Fibroblast of lung (primary cell): ENCODE results near the gene SCMH1. TPM values are rescaled to one million over a fixed set of nuclear protein-coding genes. Genes with fewer than 3 reads are reported as not detected.

Experiments
- DNase-seq, 2 donors: peaks; one replicate each; pipeline versions ENCODE4 v3.0.0 to v3.0.0-alpha.2; 2010; ENCODE audit warnings: low read depth in 2 of 2
- H2AFZ ChIP-seq: 2 replicates; pipeline ENCODE4 v1.5.1; 2012; ENCODE audit warnings: low read length, control low read depth, inconsistent platforms
- H3K27ac ChIP-seq: 2 replicates; pipeline ENCODE4 v1.5.1; 2011; ENCODE audit warnings: low read length, control low read depth; ENCODE audit not compliant: insufficient read depth
- H3K27me3 ChIP-seq: 2 replicates; pipeline ENCODE4 v1.5.1; 2011; ENCODE audit warnings: mild to moderate bottlenecking, low read length; ENCODE audit not compliant: control insufficient read depth, insufficient read depth
- H3K36me3 ChIP-seq: 2 replicates; pipeline ENCODE4 v1.5.1; 2011; ENCODE audit warnings: low read length; ENCODE audit not compliant: control insufficient read depth, insufficient read depth
- H3K4me1 ChIP-seq: 2 replicates; pipeline ENCODE4 v1.5.1; 2011; ENCODE audit warnings: low read length; ENCODE audit not compliant: control insufficient read depth, insufficient read depth; ENCODE audit errors: extremely low read depth
- H3K4me2 ChIP-seq: 2 replicates; pipeline ENCODE4 v1.5.1; 2011; ENCODE audit warnings: low read length, control low read depth; ENCODE audit not compliant: insufficient read depth; ENCODE audit errors: extremely low read depth
- H3K4me3 ChIP-seq, 4 experiments: fragments of 200-600 bp in 1 of 4; sonication (generic) in 1 of 4; replicated peaks in 1 of 4; 2 replicates each; pipeline ENCODE4 v1.5.1; 2011 to 2016; ENCODE audit warnings: low read length in 4 of 4, low read depth in 3 of 4, mild to moderate bottlenecking in 3 of 4, control low read depth in 2 of 4, inconsistent platforms in 1 of 4, mixed read lengths in 1 of 4; ENCODE audit not compliant: insufficient read depth in 1 of 4; ENCODE audit errors: control extremely low read depth in 1 of 4
- H3K79me2 ChIP-seq: 2 replicates; pipeline ENCODE4 v1.5.1; 2012; ENCODE audit warnings: mild to moderate bottlenecking, low read length, inconsistent platforms; ENCODE audit not compliant: control insufficient read depth, insufficient read depth
- H3K9ac ChIP-seq: 2 replicates; pipeline ENCODE4 v1.5.1; 2011; ENCODE audit warnings: mild to moderate bottlenecking, low read length, control low read depth; ENCODE audit not compliant: insufficient read depth
- H3K9me3 ChIP-seq: 2 replicates; pipeline ENCODE4 v1.5.1; 2012; ENCODE audit warnings: low read depth, low read length; ENCODE audit not compliant: control insufficient read depth, insufficient read depth
- H4K20me1 ChIP-seq: 2 replicates; pipeline ENCODE4 v1.5.1; 2011; ENCODE audit warnings: low read length; ENCODE audit not compliant: control insufficient read depth, insufficient read depth; ENCODE audit errors: extremely low read depth
- EZH2 ChIP-seq: IDR thresholded peaks from 2 replicates; pipeline ENCODE4 v1.5.1; 2012; ENCODE audit warnings: low read length, control low read depth, mild to moderate bottlenecking; ENCODE audit errors: missing control alignments
- polyA plus RNA-seq, 2 donors: library from polyadenylated mRNA; depleted of rRNA in 1 of 2; stranded (reverse) in 1 of 2; unstranded in 1 of 2; fragments of >200 nt; gene quantifications; 2 replicates each; pipeline ENCODE4 v1.2.1, GENCODE V29; 2011 to 2012; ENCODE audit warnings: missing spikeins in 1 of 2
- total RNA-seq: library from RNA; depleted of rRNA; stranded (reverse); fragments of >200 nt; gene quantifications from 2 replicates; pipeline ENCODE4 v1.2.1, GENCODE V29; 2014
- TF ChIP-seq, protein P1 (sequence below), 2 donors: IDR thresholded peaks in 1 of 2; conservative IDR thresholded peaks in 1 of 2; 1 replicate in 1 of 2; 2 replicates in 1 of 2; pipeline ENCODE4 v1.5.1; 2011 to 2012; ENCODE audit warnings: low read length in 2 of 2, control low read depth in 1 of 2, inconsistent platforms in 1 of 2, low read depth in 1 of 2, mild to moderate bottlenecking in 1 of 2

Gene SCMH1
- total and polyA plus RNA-seq, 2 donors (not counting 1 experiment from before 2014, with no cell fraction given): 20.8 to 24.8 TPM

DNA sequence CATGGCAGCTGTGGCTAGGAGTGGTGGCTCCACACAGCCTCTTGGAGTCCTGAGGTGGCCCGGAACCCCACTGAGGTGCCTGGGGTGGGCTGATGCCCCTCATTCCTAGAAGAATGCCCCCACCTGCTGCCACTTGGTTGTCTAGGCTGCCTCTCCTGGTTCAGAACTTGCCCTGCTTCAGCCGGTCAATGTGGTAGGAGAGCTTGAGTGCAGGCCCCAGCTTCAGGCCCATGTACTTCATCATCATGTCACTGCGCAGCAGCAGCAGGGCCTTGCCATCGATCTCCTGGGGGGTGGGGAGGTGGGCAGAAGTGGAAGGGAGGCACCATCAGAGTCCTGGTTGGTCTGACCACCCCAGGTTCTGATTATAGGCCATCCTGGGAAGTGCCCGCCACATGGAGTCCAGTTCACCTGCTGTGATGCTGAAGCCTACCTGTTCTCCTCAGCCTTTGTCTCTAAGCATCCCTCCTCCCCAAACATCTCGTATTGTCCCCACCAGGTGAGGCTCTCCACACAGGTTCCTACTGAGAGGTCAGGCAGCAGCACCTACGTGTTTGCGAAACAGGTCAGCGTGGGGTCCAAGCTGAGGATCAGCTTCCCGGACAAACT lies 214.0 kb downstream of the SCMH1 start:
- Histone ChIP-seq H3K4me2 (no peak overlapping the region), H4K20me1 (no peaks in the 10 kb centered on the region), H3K79me2 (no peaks in the 10 kb centered on the region), H3K27me3 (no peaks in the 10 kb centered on the region), H2AFZ (no peak overlapping the region), H3K9ac (no peak overlapping the region), H3K9me3 (no peaks in the 10 kb centered on the region), H3K4me3 (no peak overlapping the region), H3K4me1 (no peaks in the 10 kb centered on the region), H3K27ac (no peak overlapping the region), H3K36me3 (peaks cover 4% of the 10 kb centered on the region)
- DNase-seq: no peak
- no peak for TF ChIP-seq EZH2
- TF ChIP-seq, protein P1, sequence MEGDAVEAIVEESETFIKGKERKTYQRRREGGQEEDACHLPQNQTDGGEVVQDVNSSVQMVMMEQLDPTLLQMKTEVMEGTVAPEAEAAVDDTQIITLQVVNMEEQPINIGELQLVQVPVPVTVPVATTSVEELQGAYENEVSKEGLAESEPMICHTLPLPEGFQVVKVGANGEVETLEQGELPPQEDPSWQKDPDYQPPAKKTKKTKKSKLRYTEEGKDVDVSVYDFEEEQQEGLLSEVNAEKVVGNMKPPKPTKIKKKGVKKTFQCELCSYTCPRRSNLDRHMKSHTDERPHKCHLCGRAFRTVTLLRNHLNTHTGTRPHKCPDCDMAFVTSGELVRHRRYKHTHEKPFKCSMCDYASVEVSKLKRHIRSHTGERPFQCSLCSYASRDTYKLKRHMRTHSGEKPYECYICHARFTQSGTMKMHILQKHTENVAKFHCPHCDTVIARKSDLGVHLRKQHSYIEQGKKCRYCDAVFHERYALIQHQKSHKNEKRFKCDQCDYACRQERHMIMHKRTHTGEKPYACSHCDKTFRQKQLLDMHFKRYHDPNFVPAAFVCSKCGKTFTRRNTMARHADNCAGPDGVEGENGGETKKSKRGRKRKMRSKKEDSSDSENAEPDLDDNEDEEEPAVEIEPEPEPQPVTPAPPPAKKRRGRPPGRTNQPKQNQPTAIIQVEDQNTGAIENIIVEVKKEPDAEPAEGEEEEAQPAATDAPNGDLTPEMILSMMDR (conservative IDR thresholded peaks at IDR 0.05 in 1 of 2, IDR thresholded peaks at IDR 0.05 in 1 of 2; ENCODE audit: low read depth in 1 of 2, low read length in 2 of 2): no peak

DNA sequence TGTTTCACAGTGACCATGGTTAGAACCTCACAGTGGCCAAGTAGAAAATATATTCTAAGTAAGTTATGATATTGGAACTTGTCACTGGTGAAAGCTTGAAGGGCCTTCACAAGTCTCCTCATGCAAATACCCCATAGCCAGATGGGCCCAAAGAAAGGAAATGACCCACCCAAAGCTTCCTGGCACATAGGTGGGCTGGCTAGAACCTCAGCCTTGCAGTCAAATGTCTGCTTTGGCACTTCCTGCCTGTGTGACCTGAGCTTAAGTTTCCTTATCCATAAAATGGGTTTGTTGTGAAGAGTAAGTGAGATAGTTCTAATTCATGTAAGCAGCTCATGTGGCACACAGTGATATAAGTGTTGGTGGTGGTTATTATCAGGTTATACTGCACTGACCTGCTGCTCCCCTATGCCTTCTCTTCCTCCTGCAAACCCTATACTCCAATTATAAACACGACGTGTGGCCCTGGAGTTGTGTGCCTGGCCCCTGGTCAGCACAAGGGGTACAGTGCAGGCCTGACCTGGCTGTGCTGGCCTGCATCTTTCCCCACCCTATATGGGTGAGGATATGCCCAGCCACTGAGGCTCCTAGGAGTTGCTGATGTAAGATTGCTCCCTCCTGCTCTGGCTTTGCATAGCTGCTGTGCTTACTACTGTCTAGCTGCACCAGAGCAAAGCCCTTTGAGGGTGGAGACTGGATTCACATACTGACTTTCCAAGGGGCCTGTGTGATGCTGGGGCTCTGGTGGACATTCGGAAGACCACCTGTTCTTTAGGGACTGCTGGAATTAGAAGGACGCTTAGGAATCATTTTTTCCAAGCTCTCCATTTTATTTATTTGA lies 215.9 kb downstream of the SCMH1 start:
- Histone ChIP-seq H3K4me2 (no peak overlapping the region), H3K36me3 (peaks cover 4% of the 10 kb centered on the region), H3K4me1 (peaks cover 2% of the 10 kb centered on the region), H3K9ac (no peak overlapping the region), H3K27ac (no peak overlapping the region), H3K79me2 (no peaks in the 10 kb centered on the region), H4K20me1 (no peaks in the 10 kb centered on the region), H3K4me3 (no peak overlapping the region), H3K9me3 (no peaks in the 10 kb centered on the region), H3K27me3 (no peaks in the 10 kb centered on the region), H2AFZ (no peak overlapping the region)
- no peak for DNase-seq
- TF ChIP-seq, protein P1 (conservative IDR thresholded peaks at IDR 0.05 in 1 of 2, IDR thresholded peaks at IDR 0.05 in 1 of 2; ENCODE audit: low read depth in 1 of 2, low read length in 2 of 2): no peak
- TF ChIP-seq EZH2: no peak

DNA sequence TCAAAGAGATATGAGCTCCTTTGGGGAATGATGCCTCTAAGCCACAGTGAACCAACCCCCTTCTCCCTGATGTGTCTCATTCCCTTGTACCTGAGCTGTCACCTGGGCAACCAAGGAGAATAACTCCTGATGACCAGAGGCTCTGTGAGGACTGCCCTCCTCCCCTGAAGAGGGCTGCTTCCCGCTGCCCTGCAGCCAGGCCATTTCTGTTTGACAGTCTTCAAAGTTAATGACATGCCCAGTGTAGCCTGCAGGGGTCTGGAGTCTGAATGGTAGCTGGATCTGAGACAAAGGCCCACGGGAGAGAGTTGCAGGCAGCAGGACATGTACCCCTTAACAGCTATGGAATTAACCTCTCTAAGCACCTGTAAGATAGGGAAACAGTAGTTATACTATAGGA lies 217.2 kb downstream of the SCMH1 start:
- TF ChIP-seq, protein P1 (conservative IDR thresholded peaks at IDR 0.05 in 1 of 2, IDR thresholded peaks at IDR 0.05 in 1 of 2; ENCODE audit: low read depth in 1 of 2, low read length in 2 of 2): no peak
- no peak for TF ChIP-seq EZH2
- H3K27ac ChIP-seq: no peak overlapping the region
- H3K4me1 ChIP-seq: peaks cover 2% of the 10 kb centered on the region
- H4K20me1 ChIP-seq: no peaks in the 10 kb centered on the region
- DNase-seq: no peak
- H3K4me2 ChIP-seq: no peak overlapping the region
- H2AFZ ChIP-seq: no peak overlapping the region
- H3K27me3 ChIP-seq: no peaks in the 10 kb centered on the region
- no peaks in the 10 kb centered on the region for H3K79me2 ChIP-seq
- H3K4me3 ChIP-seq: no peak overlapping the region
- no peak overlapping the region for H3K9ac ChIP-seq
- peaks cover 4% of the 10 kb centered on the region for H3K36me3 ChIP-seq
- no peaks in the 10 kb centered on the region for H3K9me3 ChIP-seq
